ENCODE results near the gene CARF. TPM values are rescaled to one million over a fixed set of nuclear protein-coding genes. Genes with fewer than 3 reads are reported as not detected.
"Not testable (repeated sequence)": the region's sequence is repeated elsewhere in the genome, so short reads cannot be mapped to it uniquely, and the experiment has no call there.

Gene CARF
- total and polyA plus RNA-seq, 2 donors from 2014 or later = 2.7 to 12.6 TPM

DNA sequence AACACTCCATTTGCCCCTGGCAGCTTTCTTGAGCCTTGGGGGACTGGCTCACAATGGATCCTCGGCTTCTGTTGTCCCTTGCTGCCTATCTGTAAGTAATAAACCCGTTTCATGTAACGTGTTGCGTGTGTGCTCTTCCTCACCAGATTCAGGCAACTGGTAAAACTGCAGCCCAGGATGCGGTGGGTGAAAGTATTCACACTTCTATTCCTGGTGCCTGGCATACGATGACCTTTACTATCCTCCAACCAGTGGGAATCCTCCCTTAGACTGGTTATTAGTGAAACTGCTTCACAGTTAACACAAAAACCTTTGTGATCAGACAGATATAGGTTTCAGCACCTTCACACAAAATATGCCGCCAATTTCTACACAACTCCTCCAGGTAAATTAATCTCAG lies 26.9 kb upstream of the CARF start:
- H3K36me3 ChIP-seq (ENCODE audit: control insufficient read depth in 2 of 3, insufficient read depth in 3 of 3, low read length in 3 of 3) = peaks cover 0 to 19% (median 3%) of the 10 kb centered on the region in 3 donors
- H3K4me1 ChIP-seq (ENCODE audit: control insufficient read depth in 2 of 3, insufficient read depth in 2 of 3, low read depth in 1 of 3, low read length in 3 of 3) = no peaks in the 10 kb centered on the region
- TF ChIP-seq, protein P1, sequence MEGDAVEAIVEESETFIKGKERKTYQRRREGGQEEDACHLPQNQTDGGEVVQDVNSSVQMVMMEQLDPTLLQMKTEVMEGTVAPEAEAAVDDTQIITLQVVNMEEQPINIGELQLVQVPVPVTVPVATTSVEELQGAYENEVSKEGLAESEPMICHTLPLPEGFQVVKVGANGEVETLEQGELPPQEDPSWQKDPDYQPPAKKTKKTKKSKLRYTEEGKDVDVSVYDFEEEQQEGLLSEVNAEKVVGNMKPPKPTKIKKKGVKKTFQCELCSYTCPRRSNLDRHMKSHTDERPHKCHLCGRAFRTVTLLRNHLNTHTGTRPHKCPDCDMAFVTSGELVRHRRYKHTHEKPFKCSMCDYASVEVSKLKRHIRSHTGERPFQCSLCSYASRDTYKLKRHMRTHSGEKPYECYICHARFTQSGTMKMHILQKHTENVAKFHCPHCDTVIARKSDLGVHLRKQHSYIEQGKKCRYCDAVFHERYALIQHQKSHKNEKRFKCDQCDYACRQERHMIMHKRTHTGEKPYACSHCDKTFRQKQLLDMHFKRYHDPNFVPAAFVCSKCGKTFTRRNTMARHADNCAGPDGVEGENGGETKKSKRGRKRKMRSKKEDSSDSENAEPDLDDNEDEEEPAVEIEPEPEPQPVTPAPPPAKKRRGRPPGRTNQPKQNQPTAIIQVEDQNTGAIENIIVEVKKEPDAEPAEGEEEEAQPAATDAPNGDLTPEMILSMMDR (IDR thresholded peaks at IDR 0.05; ENCODE audit: borderline replicate concordance, extremely low read depth, insufficient read depth) = no peak
- H3K4me3 ChIP-seq (ENCODE audit: low read length in 3 of 3) = no peak overlapping the region
- no peak overlapping the region for H3K9ac ChIP-seq (ENCODE audit: low read length in 3 of 3)
- FAIRE-seq (no peak), DNase-seq (no peak)
- H3K27me3 ChIP-seq (ENCODE audit: control insufficient read depth, insufficient read depth, low read length) = no peaks in the 10 kb centered on the region
- intact Hi-C loops (cut with DNase I) = no loop called here
- no peaks in the 10 kb centered on the region for H3K9me3 ChIP-seq (ENCODE audit: control insufficient read depth in 2 of 3, insufficient read depth in 1 of 3, low read length in 3 of 3)
- H3K27ac ChIP-seq (ENCODE audit: low read depth in 2 of 2, low read length in 2 of 2) = no peak overlapping the region

DNA sequence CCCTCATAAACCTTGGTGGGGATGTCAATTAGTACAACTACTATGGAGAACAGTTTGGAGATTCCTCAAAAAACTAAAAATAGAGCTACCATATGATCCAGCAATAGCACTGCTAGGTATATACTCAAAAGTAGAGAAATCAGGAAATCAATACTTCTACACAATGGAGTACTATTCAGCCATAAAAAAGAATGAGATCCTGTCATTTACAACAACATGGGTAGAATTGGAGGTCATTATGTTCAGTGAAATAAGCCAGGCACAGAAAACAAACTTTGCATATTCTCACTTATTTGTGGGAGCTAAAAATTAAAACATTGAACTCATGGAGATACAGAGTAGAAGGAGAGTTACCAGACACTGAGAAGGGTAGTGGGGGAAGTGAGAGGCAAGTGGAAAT lies 6.6 kb upstream of the CARF start:
- H3K27ac ChIP-seq (ENCODE audit: low read depth in 2 of 2, low read length in 2 of 2); H3K9ac ChIP-seq (ENCODE audit: low read length in 3 of 3); H3K36me3 ChIP-seq (ENCODE audit: control insufficient read depth in 2 of 3, insufficient read depth in 3 of 3, low read length in 3 of 3); FAIRE-seq; H3K4me1 ChIP-seq (ENCODE audit: control insufficient read depth in 2 of 3, insufficient read depth in 2 of 3, low read depth in 1 of 3, low read length in 3 of 3); intact Hi-C loops (cut with DNase I); DNase-seq; H3K4me3 ChIP-seq (ENCODE audit: low read length in 3 of 3); H3K27me3 ChIP-seq (ENCODE audit: control insufficient read depth, insufficient read depth, low read length); H3K9me3 ChIP-seq (ENCODE audit: control insufficient read depth in 2 of 3, insufficient read depth in 1 of 3, low read length in 3 of 3): not testable (repeated sequence)

DNA sequence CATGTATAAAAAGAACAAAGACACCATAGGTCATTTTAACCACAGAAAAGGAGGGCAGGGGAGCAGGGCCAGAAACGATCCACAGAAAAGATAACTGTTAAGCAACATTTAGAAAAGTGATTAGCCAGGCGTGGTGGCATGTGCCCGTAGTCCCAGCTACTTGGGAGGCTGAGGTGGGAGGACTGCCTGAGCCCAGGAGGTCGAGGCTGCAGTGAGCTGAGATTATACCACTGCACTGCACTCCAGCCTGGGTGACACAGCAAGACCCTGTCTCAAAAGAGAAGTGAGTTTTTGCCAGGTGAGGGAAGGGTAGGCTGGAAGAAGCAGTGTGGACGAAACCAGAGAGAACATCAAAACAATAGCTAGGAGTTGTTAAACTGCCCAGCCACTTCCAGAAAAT lies 3.9 kb upstream of the CARF start:
- DNase-seq (no peak), FAIRE-seq (no peak)
- Histone ChIP-seq H3K9me3 (ENCODE audit: control insufficient read depth in 2 of 3, insufficient read depth in 1 of 3, low read length in 3 of 3) (no peaks in the 10 kb centered on the region), H3K27ac (ENCODE audit: low read depth in 2 of 2, low read length in 2 of 2) (no peak overlapping the region), H3K36me3 (ENCODE audit: control insufficient read depth in 2 of 3, insufficient read depth in 3 of 3, low read length in 3 of 3) (no peaks in the 10 kb centered on the region), H3K9ac (ENCODE audit: low read length in 3 of 3) (no peak overlapping the region), H3K27me3 (ENCODE audit: control insufficient read depth, insufficient read depth, low read length) (no peaks in the 10 kb centered on the region), H3K4me1 (ENCODE audit: control insufficient read depth in 2 of 3, insufficient read depth in 2 of 3, low read depth in 1 of 3, low read length in 3 of 3) (peaks cover 0 to 2% (median 0%) of the 10 kb centered on the region in 3 donors), H3K4me3 (ENCODE audit: low read length in 3 of 3) (no peak overlapping the region)
- TF ChIP-seq, protein P1 (IDR thresholded peaks at IDR 0.05; ENCODE audit: borderline replicate concordance, extremely low read depth, insufficient read depth) = no peak
- intact Hi-C loops (cut with DNase I) = no loop called here

DNA sequence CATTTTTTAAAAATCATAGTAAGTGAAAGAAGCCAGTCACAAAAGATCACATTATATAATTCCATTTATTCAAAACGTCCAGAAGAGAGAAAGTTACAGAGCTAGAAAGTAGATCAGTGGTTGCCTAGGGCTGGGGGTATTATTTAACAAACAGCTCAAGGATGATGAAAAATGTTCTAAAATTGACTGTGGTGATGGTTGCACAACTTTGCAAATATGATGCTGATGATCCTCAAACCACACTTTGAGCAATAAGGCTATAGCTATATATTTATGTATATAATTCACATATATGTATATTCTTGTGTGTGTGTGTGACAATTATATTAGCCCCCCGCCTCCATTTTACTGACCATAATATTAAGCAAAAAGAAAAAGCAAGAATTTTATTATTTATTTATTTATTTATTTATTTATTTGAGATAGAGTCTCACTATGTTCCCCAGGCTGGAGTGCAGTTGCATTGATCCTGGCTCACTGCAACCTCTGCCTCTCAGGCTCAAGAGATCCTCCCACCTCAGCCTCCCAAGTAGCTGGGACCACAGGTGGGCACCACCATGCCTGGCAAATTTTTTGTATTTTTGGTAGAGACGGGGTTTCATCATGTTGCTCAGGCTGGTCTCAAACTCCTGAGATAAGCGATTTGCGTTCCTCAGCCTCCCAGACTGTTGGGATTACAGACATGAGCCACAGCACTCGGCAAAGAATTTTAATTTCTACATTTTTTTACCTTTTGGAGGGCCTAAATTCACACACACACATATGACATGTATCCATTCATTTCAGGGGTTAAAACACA lies 2.5 kb upstream of the CARF start:
- no peaks in the 10 kb centered on the region for H3K27me3 ChIP-seq (ENCODE audit: control insufficient read depth, insufficient read depth, low read length)
- H3K27ac ChIP-seq (ENCODE audit: low read depth in 2 of 2, low read length in 2 of 2) = no peak overlapping the region
- no peaks in the 10 kb centered on the region for H3K9me3 ChIP-seq (ENCODE audit: control insufficient read depth in 2 of 3, insufficient read depth in 1 of 3, low read length in 3 of 3)
- intact Hi-C loops (cut with DNase I) = no loop called here
- H3K9ac ChIP-seq (ENCODE audit: low read length in 3 of 3) = no peak overlapping the region
- peaks cover 0 to 2% (median 0%) of the 10 kb centered on the region in 3 donors for H3K4me1 ChIP-seq (ENCODE audit: control insufficient read depth in 2 of 3, insufficient read depth in 2 of 3, low read depth in 1 of 3, low read length in 3 of 3)
- DNase-seq (no peak), FAIRE-seq (no peak)
- H3K36me3 ChIP-seq (ENCODE audit: control insufficient read depth in 2 of 3, insufficient read depth in 3 of 3, low read length in 3 of 3) = no peaks in the 10 kb centered on the region
- TF ChIP-seq, protein P1 (IDR thresholded peaks at IDR 0.05; ENCODE audit: borderline replicate concordance, extremely low read depth, insufficient read depth) = no peak
- H3K4me3 ChIP-seq (ENCODE audit: low read length in 3 of 3) = peak overlapping the region in 2 of 3 donors; percentile 38 to 94

DNA sequence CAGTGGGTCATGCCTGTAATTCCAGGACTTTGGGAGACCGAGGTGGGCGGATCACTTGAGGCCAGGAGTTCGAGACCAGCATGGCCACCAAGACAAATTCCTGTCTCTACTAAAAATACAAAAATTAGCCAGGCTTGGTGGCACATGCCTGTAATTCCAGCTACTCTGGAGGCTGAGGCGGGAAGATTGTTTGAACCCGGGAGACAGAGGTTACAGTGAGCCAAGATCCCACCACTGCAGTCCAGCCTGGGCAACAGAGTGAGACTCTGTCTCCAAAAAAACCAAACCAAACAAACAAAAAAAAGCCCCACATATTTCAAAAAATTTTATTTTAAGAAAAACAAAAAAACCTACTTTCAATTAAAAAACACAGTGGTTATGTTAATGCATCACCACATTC lies 1.8 kb upstream of the CARF start:
- peak overlapping the region in 2 of 3 donors; percentile 94 to 100 for H3K4me3 ChIP-seq (ENCODE audit: low read length in 3 of 3)
- H3K27me3 ChIP-seq (ENCODE audit: control insufficient read depth, insufficient read depth, low read length); H3K4me1 ChIP-seq (ENCODE audit: control insufficient read depth in 2 of 3, insufficient read depth in 2 of 3, low read depth in 1 of 3, low read length in 3 of 3); DNase-seq; intact Hi-C loops (cut with DNase I); H3K9ac ChIP-seq (ENCODE audit: low read length in 3 of 3); H3K9me3 ChIP-seq (ENCODE audit: control insufficient read depth in 2 of 3, insufficient read depth in 1 of 3, low read length in 3 of 3); H3K27ac ChIP-seq (ENCODE audit: low read depth in 2 of 2, low read length in 2 of 2); H3K36me3 ChIP-seq (ENCODE audit: control insufficient read depth in 2 of 3, insufficient read depth in 3 of 3, low read length in 3 of 3); FAIRE-seq: not testable (repeated sequence)
